HG03060 (cell line): ENCODE data around the gene KDM4C.
"Not testable (repeated sequence)": the region's sequence is repeated elsewhere in the genome, so short reads cannot be mapped to it uniquely, and the experiment has no call there.

Experiments used
- ATAC-seq: cut with Tn5 transposase; IDR thresholded peaks from one replicate; pipeline ENCODE4 v1.9.1; 2021; ENCODE audit warnings: low read depth, moderate number of reproducible peaks; ENCODE audit not compliant: unreplicated experiment

The KDM4C gene

DNA sequence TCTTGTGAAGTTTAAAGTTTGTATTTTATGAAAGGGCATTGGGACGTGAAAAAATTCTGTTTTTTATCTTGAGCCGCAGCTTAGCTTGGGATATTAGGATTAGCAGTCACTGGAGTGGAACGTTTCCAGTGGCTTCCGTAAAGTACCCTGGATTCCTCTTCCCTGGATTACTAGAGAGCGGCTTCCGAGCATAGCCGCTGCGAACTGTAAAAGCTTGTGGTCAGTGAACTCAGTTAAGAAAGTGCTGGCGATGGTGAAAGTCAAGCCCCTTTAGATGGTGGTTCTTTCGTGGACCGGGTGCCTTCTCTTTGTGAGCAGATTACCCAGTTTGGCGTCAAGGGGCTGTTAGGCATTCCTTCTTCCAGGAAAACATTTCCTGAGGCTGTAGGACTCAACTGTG lies 168.1 kb downstream of the KDM4C start:
- ATAC-seq = no peak

DNA sequence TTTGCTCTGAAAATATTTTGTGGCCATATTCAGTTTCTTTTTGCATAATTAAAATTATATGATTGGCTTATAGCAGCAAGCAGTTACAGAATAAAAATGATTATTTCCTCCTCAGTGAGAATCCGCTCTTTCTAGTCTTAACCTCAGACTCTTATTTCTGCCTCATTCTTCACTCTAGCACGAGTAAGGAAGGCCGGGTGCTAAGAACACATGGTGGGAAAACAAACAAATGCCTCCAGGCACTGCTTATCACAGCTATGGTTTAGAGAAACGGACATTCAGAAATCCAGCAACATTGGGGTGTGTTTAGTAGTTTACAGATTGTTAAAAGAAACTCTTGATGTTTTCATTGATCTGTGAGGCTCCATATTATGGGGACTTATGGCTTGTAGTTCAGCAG lies 168.7 kb downstream of the KDM4C start:
- no peak for ATAC-seq

DNA sequence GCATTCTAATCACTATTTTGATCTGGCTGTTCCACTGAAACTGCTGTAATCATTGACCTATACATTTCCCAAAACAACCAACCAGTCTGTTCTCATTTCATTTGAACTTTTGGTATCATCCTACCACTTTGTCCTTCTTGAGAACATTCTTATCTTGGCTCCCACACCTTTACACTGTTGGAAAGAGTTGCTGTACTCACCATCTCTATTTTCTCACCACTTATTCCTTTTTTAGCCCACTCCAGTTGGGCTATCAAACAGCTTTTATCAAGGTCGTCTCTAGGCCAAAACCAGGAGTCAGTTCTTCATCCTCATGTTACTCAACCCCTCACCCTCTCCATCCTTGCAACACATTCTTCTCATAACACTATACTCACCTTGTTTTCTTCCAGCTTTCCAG lies 170.1 kb downstream of the KDM4C start:
- no peak for ATAC-seq

DNA sequence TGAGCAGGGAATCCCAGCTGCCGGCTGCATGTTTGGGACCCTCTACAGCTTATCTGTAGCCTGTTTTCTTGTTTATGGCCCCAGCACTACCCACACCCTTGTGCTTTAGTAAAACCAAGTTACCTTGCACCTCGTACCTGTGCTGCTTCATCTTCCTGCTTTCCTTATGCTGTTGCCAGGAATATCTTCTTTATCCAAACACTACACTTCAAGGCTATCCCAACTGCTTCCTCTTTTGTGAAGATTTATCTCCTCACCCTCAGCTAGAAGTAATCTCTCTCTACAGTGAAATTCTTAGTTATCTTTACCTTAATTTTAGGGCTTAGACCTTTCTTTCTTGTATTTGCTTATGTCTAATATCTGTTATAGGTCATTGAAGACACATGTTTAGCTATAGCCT lies 171.1 kb downstream of the KDM4C start:
- ATAC-seq = no peak

DNA sequence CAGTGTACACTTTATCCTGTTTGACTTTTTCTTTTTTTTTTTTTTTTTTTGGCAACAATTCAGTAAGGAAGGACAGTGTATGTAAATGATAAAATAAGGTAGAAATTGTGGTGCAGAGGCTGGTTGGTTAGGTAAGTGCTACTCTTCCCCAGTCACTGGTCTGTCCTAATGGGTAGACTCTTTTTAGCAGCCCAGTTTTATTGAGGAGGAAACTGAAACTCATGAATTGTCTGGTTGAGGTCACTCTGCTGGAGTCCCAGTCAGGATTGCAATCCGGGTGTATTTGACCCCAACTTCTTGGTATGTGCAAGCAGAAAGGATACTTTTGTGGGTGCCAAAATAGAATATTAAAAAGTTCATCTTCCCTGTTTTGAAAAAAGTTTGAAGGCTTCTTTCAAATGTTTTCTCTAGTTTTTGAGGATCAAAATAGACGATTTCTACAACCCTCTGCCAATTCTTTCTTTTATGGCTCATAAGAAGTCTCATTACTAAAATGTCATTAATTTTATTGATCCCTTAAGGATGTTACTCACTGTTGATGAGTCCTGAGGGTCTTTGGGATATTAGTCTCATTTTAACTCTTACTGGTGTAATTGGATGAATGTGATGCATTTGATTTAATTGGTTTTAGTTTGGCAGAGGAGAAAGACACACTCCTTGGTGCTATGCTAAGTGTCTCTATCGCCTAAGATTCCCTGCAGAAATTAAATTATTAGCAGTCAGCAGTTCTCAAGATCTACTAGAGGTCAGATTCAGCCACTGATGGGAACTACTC lies 171.9 kb downstream of the KDM4C start:
- no peak for ATAC-seq

DNA sequence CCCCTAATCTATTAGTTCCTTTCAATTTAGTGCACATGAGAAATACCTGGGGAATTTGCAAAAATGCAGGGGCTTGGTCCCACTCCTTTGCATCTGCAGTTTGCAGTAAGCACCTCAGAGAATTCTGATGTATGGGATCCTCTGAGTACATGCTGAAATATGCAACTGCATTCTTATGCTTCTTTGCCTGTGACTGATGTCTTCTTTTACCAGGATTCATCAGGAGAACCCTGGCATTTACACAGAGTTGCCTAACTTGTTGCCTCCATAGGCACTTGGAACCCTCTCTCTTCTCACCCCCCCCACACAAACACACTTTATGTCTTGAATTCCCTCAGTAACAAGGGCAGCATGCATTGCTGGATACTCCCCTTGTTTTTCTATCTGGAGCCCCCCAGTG lies 173.1 kb downstream of the KDM4C start:
- ATAC-seq = no peak

DNA sequence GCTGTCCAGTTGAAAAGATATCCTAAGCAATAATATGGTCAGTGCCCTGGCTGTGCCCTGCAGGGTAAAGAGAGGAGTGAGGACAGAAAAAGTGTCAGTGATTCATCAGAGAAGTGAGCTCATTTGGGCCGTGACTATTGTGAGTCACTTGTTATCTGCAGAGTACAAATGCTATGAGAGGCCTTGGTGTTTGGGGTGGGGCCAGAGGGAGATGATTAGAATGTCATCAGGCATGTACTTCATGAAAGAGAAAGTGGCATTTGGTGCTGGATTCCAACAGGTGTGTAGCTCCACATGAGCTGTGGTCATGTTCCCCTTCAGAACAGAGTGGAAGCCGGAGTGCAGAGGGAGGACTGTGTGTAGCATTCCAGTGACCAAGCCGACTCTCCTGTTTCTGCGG lies 174.1 kb downstream of the KDM4C start:
- ATAC-seq = peak; percentile 36

DNA sequence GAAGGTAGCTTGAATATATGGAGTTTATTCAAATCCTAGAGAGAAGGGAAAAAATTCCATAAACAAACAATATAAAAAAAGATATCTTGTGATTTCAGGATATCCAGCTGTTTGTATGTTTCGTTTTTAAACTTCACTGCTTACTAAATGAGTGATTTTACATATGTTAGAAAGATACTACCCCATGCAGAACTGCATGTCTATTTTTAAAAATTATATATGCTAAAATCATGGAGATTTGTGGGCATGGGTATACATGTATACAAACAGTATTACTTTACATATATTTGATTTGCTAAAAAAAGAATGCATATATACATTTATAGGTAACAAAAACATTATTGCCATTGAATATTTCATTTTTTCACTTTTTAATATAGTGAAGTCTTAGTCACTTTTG lies 178.3 kb downstream of the KDM4C start:
- ATAC-seq = no peak

DNA sequence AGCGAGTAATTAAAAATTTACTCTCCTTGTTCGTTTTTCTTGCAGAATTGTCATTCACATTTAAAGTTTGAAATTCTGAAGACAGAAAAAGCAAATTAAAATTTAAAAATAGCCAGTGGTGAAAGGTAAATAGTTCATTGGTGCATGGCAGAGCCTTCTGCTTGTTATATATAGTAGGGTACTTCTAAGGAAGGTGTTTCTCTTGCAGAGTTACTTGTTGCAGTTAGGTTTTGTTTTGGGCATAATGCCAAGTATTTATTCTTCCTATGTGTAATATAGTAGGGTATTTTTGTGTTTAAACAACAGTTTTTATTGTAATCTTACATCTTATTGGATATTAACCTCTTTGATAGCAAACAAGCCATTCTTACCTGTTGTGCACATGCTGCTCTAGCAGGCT lies 179.4 kb downstream of the KDM4C start:
- no peak for ATAC-seq

DNA sequence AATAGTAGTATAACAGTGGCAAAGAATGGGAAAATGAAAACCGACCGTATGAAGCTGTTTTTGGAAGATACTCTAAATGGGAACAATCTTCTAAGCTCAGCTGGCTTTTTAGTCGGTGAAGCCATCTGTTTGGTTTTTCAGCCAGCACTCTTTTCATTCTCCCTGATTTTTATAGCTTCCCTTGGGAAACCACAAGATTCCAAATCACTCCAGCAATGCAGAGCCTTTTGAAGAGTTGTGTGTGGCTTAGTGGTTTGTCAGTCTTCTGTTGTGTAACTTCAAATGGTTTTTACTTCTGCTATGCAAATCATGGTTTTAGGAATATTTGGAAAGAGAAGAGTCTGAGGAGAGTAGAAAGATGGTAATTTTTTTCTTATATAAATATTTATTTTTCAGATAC lies 180.7 kb downstream of the KDM4C start:
- ATAC-seq = no peak

DNA sequence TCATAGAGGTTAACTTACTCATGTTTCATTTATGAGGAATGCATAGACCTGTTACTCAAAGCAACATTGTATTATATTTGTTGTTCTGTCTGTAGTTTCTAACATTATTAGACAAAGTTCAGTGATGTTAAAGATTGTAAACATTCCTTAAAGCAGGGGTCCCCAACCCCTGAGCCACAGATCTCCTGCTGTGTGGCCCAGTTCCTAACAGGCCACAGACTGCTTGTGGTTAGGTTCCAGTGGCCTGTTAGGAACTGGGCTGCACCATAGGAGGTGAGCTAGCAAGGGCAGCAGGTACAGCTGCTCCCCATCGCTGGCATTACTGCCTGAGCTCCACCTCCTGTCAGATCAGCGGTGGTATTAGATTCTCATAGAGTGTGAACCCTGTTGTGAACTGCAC lies 181.1 kb downstream of the KDM4C start:
- no peak for ATAC-seq

DNA sequence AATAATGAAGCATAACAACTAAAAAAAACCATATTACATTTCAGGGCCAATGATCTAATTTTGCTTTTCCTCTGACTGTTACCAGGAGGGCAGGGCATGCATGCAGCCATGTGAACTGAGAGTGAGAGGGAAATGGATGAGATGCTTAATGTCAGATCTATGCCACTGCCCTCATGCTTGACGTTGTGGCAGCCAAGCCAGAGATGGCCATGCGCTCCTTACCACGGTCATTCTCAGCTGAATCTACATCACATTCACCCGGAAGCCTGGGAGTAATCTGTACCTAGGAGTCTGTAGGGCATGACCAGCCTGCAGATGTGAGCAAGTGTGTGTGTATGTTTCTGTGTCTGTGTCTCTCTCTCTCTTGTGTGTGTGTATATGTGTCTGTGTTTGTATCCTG lies 183.7 kb downstream of the KDM4C start:
- no peak for ATAC-seq

DNA sequence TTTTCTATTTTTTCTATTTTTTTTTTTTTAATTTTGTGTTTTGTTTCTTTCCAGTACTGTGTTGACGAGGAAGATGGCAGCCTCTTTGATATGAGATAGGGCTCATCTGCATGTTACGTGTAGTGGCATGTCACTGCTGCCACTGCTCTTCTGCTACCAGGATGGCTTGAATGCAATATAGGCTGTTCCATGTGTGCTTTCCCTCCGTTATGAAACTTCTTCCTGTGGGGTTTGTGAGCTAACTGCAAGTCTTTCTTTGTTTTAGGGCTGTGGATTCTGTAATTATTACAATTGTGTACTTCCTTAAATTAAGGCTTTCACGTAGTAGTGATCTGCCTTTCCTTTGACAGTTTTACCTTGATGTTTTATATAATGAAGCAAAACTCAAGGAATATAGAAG lies 184.6 kb downstream of the KDM4C start:
- no peak for ATAC-seq

DNA sequence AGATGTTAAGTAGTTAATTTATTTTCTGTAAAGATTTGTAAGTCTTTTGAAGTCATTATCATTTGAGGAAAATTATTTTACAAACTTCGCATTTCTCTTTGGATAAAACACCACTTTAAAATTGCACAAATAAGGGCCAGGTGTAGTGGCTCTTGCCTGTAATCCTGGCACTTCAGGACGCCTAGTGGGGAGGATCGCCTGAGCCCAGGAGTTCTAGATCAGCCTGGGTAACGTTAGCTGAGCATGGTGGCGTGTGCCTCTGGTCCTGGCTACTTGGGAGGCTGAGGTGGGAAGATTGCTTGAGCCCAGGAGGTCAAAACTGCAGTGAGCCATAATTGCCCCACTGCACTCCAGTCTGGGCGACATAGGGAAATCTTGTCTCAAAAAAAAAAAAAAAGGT lies 185.5 kb downstream of the KDM4C start:
- no peak for ATAC-seq

DNA sequence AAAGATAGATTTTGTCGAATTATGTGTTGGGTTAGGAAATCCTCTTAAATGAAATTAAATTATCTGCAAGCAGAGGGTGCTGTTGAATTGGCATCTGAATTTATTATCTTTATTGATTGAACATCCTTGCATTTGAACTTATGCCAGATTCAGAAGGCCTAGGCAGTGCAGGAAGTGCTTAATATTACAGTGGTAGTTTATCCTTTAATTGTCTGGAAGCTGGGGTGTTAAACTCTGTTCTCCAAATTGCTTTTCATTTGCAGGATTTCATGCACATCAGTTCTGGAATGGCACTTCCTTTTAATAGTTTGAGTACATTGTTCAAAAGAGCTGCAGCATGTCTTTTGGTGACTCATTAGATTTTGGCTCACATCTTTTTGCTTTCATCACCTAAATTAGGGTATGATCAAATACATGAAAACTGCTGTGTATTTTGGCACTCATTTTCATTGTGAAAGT lies 186.3 kb downstream of the KDM4C start:
- no peak for ATAC-seq

DNA sequence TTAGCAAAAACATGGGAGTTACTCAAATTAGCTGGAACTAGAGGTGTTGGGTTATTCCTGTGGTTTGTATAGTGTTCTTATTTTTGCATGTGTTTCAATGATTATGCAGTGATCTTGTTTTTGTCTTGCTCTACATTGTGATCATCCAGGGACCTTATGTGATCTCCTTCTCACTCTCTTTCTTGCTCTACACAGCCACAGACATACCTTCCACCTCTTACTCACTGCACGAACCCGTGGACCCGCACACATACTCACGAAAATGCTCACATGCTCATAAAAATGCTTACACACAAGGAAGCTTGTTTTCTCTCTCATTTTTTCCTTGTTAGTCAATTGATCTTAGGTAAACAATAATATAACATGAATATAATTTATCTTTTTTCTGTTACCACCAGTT lies 187.1 kb downstream of the KDM4C start:
- ATAC-seq = no peak

DNA sequence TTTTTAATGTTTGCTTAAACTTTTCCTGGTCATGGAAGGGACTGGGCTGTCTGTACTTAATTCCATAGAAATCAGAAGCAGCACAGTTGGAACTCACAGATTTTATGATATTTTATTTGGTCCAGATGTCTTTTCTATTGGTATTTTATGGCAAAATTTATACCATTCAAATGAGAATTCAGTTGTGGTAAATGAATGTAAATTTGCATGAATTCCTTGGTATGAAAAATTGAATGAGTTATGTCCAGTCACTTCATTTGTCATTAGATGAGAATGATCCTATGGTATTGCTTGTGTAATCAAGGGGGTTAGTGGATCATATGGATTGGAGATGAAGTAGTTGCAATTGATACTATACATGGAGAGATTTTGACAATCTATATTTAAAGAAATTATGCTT lies 188.0 kb downstream of the KDM4C start:
- no peak for ATAC-seq

DNA sequence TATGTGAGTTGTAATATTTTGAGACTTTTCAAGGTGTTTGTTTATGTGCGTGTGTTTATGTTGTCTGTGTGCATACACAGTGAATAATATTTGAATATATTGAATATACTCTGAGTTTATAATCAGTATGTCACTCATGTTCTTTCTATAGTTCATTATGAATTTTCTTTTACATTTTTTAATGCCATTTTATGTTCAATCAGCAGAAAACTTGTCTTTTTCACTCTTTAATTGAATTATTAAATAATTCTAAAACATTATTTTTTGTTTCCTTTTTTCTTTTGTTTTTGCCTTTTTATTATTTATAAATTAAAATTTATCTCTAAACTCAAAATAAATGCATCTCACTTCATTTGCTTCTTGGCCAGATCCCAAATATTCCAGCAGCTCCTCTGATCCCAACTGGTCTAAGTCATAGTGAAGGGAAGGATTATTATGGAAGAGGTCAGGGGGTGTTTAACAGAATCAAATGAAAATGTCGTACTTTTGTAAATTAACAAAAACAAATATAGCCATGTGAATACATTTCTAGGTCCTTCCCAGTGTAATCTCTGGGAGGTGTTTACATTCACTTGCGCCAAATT lies 188.9 kb downstream of the KDM4C start:
- no peak for ATAC-seq

DNA sequence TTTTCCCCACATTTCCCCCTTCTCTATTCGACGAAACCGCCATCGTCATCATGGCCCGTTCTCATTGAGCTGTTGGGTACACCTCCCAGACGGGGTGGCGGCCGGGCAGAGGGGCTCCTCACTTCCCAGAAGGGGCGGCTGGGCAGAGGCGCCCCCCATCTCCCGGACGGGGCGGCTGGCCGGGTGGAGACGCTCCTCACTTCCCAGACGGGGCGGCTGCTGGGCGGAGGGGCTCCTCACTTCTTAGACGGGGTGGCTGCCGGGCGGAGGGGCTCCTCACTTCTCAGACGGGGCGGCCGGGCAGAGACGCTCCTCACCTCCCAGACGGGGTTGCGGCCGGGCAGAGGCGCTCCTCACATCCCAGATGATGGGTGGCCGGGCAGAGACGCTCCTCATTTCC lies 191.1 kb downstream of the KDM4C start:
- ATAC-seq = not testable (repeated sequence)

DNA sequence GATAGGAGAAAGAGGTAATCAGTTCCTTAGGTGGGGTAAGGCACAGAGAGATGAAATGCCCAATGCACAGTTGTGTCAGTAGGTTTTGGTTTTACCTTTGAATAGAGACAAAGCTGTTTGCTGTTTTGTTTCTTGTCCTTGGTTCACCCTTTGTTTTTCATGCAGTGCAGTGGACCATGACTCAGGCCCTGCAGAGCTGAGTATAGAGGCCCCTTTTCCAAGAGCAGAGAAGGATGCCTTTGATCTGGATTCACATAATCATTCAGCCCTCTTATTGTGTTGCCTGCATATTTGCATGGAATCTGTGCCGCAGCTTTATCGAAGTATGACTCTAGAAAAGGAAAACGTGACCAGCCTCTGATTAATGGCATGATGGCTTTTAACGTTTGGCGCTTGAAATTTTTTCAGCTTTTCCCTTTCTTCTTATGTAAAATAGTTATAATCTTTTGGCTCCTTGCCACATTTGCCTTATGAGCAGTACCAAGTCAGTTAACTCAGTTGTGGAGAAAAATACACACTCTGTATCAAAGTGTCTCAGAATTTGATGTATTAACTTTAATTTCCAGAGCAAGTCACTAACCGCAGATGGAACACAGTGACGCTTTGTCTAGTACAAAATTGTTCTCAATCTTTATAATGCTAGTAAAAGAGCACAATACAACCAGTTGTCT lies 197.6 kb downstream of the KDM4C start:
- no peak for ATAC-seq

DNA sequence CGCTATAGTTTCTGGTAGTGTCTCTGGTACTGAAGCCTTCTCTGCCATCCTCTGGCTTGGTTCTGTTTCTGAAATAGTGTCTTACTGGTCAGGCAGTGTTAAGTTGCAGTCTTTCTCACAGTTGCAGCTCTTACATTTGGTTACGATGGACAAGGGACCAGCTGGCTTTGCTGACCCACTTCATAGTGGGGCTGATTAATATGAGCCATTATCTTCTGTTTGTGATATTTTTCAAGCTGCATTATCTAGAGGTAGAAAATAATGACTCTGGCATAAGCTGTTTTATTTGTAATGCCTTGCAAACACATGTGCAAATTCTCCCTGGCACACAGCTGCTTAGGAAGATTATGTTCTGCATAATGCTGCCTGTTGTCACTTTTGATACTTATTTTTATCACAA lies 199.1 kb downstream of the KDM4C start:
- no peak for ATAC-seq
